ENCODE data around the gene FAM180B.
"Not testable (repeated sequence)": the region's sequence is repeated elsewhere in the genome, so short reads cannot be mapped to it uniquely, and the experiment has no call there.

Gene FAM180B, protein sequence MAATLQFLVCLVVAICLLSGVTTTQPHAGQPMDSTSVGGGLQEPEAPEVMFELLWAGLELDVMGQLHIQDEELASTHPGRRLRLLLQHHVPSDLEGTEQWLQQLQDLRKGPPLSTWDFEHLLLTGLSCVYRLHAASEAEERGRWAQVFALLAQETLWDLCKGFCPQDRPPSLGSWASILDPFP

DNA sequence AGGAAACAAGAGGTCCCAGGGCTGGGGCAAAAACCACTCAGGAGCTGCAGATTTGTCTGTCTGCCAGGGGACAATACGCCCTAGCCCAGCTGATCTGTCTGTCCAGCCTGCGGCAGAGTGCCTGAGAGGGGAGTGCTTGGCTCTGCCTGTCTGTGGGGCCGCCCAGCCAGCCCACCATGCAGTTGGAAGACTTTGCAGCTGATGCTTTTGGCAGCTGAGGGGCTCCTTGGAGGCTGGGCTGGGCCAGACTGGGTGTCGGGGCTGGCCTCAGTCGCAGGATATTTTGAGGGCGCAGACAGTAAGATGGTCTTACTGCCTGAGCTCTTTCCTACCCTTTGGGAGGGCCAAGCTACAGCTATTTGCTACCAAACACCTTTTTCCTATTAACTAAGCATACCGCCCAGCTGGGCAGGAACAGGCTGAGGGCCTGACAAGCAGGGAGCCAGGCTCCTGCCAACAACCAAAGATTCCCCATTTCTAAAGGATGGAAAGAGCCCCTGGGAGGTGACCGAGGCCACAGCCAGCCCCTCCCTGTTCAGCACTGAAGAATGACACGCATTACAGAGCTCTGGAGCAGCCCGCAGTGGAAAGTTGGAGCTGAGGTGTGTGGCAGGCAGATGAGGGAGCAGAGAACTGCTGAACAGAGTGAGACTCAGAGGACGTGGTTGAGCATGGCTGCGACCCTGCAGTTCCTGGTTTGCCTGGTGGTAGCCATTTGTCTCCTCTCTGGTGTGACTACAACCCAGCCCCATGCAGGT is at the start of gene FAM180B:
Gene FAM180B, plus strand, starts transcription at position 581 of the 758 bp plus-strand sequence. Its CDS starts 91 bp downstream, at position 672.
- DNase-seq (ENCODE audit: low read depth), result no peak

DNA sequence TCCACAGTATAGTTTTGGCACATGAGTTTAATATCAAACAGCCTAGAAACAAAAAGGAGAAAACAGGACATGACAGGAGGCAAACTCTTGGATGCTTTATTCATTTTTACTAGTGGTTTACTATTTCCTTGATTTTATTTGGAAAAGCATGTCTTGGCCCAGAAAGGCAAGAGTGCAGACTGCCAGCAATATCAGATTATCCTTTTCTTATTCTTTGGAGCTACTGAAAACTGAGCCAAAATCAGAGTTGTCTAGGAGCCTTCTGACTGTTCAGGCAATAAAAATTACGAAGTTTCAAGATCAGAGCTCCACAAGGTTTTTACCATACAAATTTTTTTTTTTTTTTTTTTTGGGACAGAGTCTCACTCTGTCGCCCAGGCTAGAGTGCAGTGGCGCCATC is 49.6 kb upstream of the FAM180B start:
- DNase-seq (ENCODE audit: low read depth), result no peak

DNA sequence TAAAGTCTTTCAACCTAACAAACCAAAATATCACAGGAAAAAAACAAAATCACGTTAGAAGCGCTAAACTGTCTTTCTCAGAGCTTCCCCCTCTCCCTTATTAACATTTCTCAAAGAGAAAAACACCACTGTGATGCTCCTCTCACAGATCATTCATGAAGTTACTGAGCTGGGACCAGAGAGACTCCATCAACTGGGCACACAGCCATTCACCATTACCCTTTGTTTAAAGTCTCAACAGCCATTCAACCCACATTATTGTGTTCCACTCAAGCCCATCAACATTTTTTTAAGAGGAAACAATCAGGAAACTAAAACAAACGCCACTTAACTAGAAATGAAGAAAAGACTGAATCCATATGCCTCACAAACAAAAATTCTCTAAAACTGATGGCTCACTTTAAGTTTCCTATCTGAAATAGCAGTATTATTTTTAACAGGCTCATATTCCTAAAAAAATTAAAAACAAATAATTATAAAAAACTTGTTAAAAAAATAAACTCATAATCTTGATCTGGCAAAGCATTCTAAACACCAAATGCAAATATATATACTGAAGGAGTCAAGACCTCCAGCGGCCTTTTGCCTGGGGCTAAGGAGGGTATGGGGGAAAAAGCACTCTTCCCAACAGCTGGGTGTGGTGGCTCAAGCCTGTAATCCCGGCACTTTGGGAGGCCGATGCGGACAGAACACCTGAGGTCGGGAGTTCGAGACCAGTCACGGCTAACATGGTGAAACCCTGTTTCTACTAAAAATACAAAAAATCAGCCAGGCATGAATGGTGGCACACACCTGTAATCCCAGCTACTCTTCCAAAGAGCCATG is 47.5 kb upstream of the FAM180B start:
- DNase-seq (ENCODE audit: low read depth), result no peak

DNA sequence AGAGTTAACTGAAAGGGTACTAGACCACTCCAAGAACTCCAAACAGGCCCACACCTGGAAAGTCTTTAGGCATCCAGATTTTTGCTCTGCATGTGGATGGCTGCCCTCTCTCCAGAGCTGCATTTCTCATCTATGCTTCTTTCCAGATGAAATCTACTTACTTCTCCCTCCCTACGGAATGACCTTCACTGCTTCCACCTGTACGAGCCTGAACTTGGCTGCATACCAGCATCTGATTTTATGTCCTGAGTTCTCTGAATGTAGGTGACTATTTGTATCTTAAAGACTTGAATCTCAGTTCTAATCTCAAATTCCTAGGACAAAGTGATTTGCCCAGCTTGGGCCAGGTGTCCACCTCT is 46.8 kb upstream of the FAM180B start:
- DNase-seq (ENCODE audit: low read depth), result no peak

DNA sequence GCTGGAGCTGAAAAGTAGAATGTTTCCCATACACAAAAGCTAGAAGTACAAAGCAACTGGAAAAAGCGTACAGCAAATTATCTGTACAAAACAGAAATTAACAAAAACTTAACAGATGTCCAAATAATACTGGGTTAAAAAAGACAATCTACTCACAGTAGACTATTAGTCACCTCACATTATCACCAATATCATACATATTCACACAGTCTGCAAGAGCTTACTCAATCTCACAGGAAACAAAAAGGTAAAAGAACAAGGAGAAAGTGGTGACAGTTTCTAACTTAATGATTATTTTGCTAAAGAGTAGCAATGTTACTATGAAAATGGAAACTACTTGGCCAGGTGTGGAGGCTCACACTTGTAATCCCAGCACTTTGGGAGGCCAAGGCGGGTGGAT is 45.4 kb upstream of the FAM180B start:
- DNase-seq (ENCODE audit: low read depth), result no peak

DNA sequence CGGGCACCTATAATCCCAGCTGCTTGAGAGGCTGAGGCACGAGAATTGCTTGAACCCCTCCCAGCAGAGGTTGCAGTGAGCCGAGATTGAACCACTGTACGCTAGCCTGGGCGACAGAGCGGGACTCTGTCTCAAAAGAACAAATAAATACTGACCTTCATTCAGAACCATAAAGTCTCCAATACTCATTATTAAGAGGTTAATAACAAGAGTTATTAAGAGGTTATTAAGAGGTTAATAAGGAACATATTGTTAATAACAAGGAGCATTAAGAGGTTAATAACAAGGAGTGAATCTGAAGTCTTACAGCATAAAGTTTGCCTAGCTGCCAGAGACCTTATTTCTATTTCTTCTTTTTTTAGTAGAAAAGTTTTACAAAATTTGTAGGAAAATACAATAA is 41.2 kb upstream of the FAM180B start:
- no peak for DNase-seq (ENCODE audit: low read depth)

DNA sequence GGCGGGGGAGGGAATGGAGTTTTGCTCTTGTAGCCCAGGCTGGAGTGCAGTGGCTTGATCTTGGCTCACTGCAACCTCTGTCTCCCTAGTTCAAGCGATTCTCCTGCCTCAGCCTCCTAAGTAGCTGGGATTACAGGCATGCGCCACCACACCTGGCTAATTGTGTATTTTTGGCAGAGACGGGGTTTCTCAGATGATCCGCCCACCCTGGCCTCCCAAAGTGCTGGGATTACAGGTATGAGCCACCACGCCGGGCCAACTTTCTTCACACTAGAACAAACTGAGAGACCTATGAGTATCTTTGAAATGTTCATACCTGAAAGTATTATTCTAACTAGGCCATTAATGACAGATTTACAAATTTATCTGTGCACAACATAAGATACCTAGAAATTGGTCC is 40.2 kb upstream of the FAM180B start:
- not testable (repeated sequence) for DNase-seq (ENCODE audit: low read depth)

DNA sequence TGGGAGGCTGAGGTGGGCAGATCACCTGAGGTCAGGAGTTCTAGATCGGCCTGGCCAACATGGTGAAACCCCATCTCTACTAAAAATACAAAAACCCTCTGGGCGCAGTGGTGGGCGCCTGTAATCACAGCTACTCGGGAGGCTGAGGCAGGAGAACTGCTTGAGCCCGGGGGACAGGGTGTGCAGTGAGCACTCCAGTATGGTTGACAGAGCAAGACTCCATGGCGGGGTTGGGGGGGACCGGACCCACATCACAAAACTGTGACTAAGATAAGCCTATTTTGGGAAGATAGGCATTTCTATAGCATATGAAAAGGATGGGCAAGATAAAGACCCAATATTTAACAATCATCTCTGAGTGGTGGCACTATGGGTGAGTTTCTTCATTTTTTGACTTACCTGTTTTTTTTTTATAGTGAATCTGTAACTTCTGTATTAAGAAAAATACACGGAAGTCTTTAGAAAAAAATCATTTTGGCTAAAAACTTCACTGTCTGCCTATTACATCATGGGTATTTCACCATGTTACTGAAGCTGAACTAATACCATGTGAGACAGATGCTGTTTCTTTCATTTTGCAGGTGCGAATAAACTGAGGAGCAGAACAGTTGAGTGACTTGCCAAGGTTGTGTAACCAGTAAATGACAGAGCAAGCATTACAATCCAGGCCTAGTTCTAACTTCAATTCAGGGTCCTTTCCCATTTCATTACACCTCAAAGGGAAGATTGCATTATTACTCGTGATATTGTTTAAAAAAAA is 36.0 kb upstream of the FAM180B start:
- DNase-seq (ENCODE audit: low read depth), result no peak

DNA sequence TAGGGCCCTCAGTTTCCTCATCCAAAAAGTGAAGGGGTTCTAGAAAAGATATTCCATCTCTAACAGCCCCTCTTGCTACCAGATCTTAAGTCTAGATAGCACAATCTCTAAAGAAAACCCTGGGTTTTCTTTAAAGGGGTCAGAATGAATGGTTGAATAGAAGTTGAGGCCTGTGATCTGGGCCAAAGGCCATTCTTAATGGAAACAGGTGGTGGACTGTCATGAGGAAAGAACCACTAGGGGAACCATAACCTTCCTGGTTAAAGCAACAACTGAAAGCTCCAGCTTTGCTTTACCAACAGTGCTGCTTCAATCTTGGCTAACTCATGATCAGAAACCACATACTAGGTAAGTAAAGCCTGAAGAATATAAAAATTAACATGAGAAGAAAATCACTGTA is 35.4 kb upstream of the FAM180B start:
- DNase-seq (ENCODE audit: low read depth), result no peak

DNA sequence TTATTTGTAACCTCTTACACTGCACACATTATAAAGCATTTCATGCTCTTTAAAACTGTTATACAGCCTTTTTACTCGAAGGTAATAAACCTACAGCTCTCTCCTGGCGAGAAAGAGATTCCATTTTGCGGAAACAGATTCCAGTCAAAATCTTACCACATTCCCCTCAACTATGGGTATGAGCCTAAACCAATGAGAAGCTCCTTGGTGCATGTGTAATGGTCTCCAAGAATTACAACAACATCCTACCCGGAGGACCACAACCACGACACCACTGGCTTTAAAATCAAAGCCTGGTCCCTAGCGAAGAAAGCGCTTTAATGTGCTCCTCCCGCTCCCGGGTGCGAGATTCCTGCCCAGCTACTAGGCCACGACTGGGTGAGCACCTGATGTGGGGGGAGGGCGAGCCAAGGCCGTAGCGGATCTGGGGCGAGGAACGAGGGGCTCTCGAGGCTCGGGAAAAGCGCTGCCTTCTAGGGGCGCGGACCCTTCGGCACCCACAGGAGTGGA is 34.4 kb upstream of the FAM180B start:
- DNase-seq (ENCODE audit: low read depth), result no peak

DNA sequence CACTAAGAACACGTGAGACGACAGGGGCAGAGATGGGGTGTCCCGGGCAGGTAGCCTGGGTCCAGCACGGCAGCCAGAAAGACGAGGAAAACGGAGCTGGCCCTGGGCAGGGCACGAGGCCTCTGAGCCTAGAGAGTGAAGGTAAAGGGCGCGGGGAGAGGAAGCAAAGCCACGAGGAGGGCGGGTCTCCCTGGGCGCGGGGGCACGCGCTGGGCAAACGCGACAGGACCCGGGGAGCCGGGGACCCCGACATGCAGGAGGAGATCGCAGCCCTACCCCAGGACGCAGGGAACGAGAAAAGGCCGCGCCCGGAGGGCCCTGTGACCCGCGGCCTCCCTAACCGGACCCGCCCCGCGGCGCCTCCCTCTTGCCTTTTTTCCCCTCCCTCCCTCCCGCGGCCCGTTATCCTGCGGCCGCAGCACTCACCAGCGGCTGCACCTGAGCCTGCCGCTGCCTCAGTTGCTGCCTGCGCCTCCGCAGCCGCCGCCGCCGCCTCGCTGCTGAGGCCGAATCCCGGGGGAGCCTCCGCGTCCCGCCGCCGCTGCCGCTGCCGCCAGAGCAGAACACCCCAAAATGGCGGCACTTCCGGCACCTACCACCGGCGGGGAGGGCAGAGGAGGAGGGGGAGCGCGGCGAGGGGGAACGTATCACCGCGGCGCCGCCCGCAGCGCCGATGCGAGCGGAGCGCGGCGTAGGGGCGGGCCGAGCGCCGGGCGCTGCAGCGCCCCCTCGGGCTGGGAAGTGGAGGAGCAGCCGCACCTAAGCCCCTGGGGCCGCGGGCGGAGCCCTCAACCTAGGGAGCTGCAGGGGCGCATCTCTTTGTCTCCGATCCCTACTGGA is 33.7 kb upstream of the FAM180B start, which contains the start of gene CELF1:
Gene CELF1, minus strand, starts transcription at position 567 of the 840 bp plus-strand sequence. CDS start 53,609 bp downstream, outside the sequence.
- DNase-seq (ENCODE audit: low read depth), result peak; percentile 90

DNA sequence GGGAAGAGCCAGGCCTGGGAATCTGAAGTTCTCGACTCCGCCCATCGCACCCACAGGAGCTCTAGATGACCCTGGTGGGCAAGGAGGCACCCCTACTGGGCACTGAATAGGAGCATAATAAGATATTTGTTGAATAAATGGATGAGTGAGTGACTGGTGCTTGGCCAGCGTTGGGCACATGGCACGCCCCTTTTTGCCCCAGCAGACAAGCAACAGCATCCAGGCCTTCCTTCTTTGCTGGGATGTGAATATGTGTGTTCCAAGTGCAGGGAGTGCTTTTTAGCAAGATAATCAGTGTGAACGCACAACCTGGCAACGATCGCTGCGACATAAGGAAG is 33.1 kb upstream of the FAM180B start:
- DNase-seq (ENCODE audit: low read depth), result no peak

DNA sequence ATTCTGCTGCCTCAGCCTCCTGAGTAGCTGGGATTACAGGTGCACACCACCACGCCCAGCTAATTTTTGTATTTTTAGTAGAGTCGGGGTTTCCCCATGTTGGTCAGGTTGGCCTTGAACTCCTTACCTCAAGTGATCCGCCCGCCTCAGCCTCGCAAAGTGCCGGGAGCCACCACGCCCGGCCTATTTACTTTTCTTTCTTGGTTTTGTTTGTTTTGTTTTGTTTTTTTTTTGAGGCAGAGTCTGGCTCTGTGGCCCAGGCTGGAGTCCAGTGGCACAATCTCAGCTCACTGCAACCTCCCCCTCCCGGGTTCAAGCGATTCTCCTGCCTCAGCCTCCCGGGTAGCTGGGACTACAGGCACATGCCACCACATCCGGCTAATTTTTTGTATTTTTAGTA is 29.5 kb upstream of the FAM180B start:
- not testable (repeated sequence) for DNase-seq (ENCODE audit: low read depth)

DNA sequence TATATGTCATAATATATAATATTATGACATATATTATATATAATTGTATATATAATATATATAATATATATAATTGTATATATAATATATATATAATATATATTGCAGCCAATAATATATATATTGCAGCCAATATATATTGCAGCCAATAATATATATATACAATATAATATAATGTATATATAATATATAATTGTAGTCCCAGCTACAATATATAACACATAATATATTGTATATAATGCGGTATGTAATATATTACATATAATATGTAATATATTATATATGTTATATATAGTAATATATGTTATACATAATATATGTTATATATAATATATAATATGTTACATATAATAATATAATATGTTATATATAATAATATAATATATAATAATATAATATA is 27.8 kb upstream of the FAM180B start:
- no peak for DNase-seq (ENCODE audit: low read depth)

DNA sequence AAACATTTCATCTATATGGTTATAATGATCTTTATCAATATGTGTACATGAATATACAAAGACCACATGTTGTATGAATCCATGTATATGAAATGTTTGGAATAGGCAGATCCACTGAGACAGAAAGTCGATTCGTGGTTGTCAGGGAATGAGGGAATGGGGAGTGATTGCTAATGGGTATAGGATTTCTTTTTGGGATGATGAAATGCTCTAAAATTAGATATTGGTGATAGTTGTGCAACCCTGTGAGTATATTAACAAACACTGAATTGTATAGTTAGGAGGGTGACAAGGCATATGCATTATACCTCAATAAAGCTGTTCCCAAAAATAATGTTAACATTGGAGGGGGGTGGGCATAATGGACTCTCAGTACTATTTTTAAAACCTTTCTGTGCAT is 26.1 kb upstream of the FAM180B start:
- DNase-seq (ENCODE audit: low read depth), result no peak

DNA sequence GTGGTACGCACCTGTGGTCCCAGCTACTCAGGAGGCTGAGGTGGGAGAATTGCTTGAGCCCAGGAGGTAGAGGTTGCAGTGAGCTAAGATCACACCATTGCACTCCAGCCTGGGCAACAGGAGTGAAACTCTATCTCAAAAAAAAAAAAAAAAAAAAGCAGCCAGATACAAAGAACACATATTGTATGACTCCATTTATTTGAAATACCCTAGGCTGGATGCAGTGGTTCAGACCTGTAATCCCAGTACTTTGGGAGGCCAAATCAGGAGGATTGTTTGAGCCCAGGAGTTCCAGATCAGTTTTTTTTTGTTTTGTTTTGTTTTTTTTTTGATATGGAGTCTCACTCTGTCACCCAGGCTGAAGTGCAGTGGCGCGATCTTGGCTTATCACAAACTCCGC is 24.1 kb upstream of the FAM180B start:
- DNase-seq (ENCODE audit: low read depth), result not testable (repeated sequence)

DNA sequence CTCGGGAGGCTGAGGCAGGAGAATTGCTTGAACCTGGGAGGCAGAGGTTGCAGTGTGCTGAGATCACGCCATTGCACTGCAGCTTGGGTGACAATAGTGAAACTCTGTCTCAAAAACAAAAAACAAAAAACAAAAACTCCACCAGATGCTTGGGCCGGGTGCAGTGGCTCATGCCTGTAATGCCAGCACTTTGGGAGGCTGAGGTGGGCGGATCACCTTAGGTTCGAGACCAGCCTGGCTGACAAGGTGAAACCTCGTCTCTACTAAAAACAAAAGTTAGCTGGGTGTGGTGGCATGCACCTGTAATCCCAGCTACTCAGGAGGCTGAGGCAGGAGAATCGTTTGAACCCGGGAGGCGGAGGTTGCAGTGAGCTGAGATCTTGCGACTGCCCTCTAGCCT is 22.1 kb upstream of the FAM180B start:
- DNase-seq (ENCODE audit: low read depth), result not testable (repeated sequence)

DNA sequence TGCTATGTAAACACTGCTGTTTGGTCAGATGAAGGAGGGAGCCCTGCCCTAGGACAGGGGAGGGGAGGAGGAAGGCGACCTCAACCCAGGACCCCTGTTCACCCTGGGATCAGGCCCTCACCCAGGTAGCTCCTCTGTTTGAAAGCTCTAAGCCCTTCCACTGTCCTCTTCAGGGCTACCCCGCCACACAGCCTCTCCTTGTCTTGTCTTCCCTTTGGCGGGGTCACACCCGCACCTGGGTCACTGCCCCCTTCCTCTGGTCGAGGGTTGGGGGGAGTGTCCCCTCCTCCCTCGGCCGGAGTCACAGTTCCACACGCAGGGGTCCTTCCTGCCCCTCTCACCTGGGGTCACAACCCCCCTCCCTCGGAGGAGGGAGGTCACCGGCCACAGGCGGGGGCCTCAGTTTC is 21.5 kb upstream of the FAM180B start:
- no peak for DNase-seq (ENCODE audit: low read depth)

DNA sequence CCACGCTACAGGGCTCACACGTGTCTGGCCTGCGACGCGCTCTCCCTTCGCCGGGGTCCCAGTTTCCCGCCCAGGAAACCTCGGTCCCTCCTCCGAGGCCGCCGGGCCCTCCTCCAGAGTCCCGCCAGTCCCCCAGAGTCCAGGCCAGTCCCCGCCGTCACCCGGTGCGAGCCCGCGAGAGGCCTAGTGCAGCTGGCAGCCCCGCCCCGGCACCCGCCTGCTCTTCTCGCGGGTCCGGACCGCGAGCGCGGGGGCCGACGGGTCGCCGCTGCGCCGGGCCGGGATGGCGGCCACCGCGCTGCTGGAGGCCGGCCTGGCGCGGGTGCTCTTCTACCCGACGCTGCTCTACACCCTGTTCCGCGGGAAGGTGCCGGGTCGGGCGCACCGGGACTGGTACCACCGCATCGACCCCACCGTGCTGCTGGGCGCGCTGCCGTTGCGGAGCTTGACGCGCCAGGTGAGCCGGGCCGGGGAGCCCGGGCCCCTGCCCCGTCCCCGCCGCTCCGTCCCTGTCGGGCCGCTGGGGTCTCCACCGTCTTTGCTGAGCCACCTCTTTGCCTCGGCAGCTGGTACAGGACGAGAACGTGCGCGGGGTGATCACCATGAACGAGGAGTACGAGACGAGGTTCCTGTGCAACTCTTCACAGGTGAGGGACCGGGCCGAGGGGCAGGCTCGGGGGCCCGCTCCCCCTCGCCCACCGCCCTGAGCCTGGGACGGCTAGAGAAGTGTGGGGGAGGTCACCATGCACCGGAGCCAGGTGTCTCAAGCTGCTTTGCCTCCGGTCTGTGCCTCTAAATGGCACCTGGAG is 20.9 kb upstream of the FAM180B start, which contains the start of gene PTPMT1:
Gene PTPMT1, plus strand, starts transcription at position 260 of the 809 bp plus-strand sequence. Its CDS starts 24 bp downstream, at position 284.
- peak; percentile 53 for DNase-seq (ENCODE audit: low read depth)

DNA sequence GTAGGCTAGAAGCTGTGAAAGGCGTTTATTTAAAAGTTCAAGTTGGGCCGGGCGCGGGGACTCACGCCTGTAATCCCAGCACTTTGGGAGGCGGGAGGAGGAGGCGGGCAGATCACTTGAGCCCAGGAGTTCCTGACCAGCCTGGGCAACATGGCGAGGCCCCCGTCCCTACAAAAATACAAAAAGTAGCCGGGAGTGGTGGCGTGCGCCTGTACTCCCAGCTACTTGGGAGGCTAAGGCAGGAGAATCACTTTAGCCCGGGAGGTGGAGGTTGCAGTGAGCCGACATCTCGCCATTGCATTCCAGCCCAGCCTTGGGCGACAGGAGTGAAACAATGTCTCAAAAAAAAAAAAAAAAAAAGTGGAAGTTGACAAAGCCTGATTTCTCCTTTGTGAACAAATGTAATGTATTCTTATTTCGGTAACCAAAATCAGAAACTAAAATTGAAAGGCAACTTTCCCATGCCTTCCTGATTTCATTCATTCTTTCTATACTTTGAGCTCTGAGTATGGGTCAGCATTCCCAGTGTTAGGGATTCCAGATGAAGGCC is 20.3 kb upstream of the FAM180B start:
- no peak for DNase-seq (ENCODE audit: low read depth)

All from activated T-helper 9 cell treated with anti-CD3 and anti-CD28 coated beads, Interleukin-2, amount 50 U/mL, for 16 hours (primary cell).